Duodenal mucosa (tissue), 2 donors: ENCODE measurements around the gene AXDND1.
A peak's percentile ranks its signal among the peaks of the same experiment; 100 is the strongest.

ENCODE experiments used
- H3K27ac ChIP-seq: one replicate; pipeline ENCODE4 v1.7.0; 2013; ENCODE audit warnings: low read depth, low read length
- H3K27me3 ChIP-seq, 2 donors: one replicate each; pipeline ENCODE4 v1.7.0; 2013; ENCODE audit warnings: low read length in 2 of 2, control low read depth in 1 of 2; ENCODE audit not compliant: insufficient read depth in 2 of 2, control insufficient read depth in 1 of 2
- H3K36me3 ChIP-seq, 2 donors: one replicate each; pipeline ENCODE4 v1.7.0; 2013; ENCODE audit warnings: low read length in 2 of 2, control low read depth in 1 of 2; ENCODE audit not compliant: insufficient read depth in 2 of 2, control insufficient read depth in 1 of 2
- H3K4me1 ChIP-seq, 2 donors: one replicate each; pipeline ENCODE4 v1.7.0; 2013; ENCODE audit warnings: low read length in 2 of 2, control low read depth in 1 of 2; ENCODE audit not compliant: insufficient read depth in 2 of 2, control insufficient read depth in 1 of 2
- H3K4me3 ChIP-seq, 2 donors: one replicate each; pipeline ENCODE4 v1.7.0; 2013; ENCODE audit warnings: low read length in 2 of 2, low read depth in 1 of 2
- H3K9ac ChIP-seq, 2 donors: one replicate each; pipeline ENCODE4 v1.7.0; 2013; ENCODE audit warnings: low read length in 2 of 2, low read depth in 1 of 2
- H3K9me3 ChIP-seq, 2 donors: one replicate each; pipeline ENCODE4 v1.7.0; 2013; ENCODE audit warnings: low read length in 2 of 2, control low read depth in 1 of 2; ENCODE audit not compliant: control insufficient read depth in 1 of 2

The AXDND1 gene

DNA sequence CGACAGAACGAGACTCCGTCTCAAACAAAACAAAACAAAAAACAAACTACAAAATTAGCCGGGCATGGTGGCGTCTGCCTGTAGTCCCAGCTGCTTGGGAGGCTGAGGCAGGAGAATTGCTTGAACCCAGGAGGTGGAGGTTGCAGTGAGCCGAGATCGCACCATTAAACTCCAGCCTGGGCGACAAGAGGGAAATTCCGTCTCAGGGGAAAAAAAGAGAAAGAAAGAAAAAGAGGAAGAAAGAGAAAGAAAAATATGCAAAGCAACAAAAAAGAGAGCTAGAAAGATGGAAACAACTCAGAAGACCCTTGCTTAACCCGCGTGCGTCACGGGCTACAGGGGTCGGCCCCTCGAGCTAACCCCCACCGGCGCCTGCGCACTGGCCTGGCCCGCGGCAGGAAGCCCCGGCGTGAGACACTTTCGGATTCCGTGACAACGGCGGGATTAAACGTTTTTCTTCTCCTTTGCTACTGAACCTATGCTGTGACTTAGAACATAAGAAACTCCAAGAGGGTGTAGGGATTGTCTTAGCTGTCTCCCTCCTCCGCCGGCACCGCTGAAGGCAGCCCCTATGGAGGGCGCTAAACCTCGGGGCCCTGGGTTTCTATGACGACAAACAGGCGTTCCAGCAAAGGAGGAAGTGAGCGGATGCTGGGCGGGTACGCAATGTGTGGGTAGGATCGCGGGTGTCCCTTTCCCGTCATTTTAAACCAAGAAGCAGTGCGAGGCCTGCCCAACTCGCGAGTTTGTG lies at the start of gene AXDND1:
Gene AXDND1, plus strand, starts transcription at position 630 of the 751 bp plus-strand sequence. CDS start 539 bp downstream, outside the sequence.
- Histone ChIP-seq H3K4me3 (peak within 1 kb of the TSS; percentile 71 to 90), H3K27me3 (no peaks in the 10 kb centered on the region), H3K36me3 (no peaks in the 10 kb centered on the region), H3K4me1 (peaks cover 0 to 5% of the 10 kb centered on the region in 2 donors), H3K27ac (peak within 1 kb of the TSS; percentile 90), H3K9ac (peak within 1 kb of the TSS; percentile 77 to 82), H3K9me3 (no peaks in the 10 kb centered on the region)

GRCh38 chr1:179318491-179318890 lies 47.3 kb upstream of the AXDND1 start:
- Histone ChIP-seq H3K27ac (no peak overlapping the region), H3K9ac (no peak overlapping the region), H3K27me3 (no peaks in the 10 kb centered on the region), H3K4me1 (no peaks in the 10 kb centered on the region), H3K36me3 (peaks cover 0 to 6% of the 10 kb centered on the region in 2 donors), H3K9me3 (no peaks in the 10 kb centered on the region), H3K4me3 (no peak overlapping the region)

GRCh38 chr1:179321533-179322216 lies 44.1 kb upstream of the AXDND1 start:
- H3K9ac ChIP-seq, result no peak overlapping the region
- no peaks in the 10 kb centered on the region for H3K4me1 ChIP-seq
- no peak overlapping the region for H3K27ac ChIP-seq
- no peaks in the 10 kb centered on the region for H3K9me3 ChIP-seq
- no peak overlapping the region for H3K4me3 ChIP-seq
- peaks cover 0 to 9% of the 10 kb centered on the region in 2 donors for H3K36me3 ChIP-seq
- no peaks in the 10 kb centered on the region for H3K27me3 ChIP-seq

DNA sequence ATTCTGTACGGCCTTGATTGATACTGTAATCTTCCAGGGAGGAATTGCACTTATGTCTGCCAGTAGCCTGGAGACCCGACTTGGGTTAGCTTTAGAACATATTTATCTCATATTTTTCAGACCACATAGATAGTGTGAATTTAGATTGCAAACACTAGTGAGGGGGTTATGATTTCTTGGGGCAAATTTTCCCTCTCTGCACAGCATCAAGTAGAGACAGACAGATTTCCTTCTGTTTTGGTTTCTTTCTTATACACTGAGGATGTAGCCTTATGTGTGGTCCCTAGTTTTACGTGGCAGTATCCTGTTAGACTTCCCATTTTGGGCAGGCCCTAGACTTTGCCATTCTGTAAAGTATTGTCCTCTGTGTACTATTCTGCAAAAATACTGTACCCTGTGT lies 43.2 kb upstream of the AXDND1 start:
- Histone ChIP-seq H3K27ac (no peak overlapping the region), H3K4me3 (no peak overlapping the region), H3K9me3 (no peaks in the 10 kb centered on the region), H3K36me3 (peaks cover 0 to 9% of the 10 kb centered on the region in 2 donors), H3K9ac (no peak overlapping the region), H3K4me1 (no peaks in the 10 kb centered on the region), H3K27me3 (no peaks in the 10 kb centered on the region)

DNA sequence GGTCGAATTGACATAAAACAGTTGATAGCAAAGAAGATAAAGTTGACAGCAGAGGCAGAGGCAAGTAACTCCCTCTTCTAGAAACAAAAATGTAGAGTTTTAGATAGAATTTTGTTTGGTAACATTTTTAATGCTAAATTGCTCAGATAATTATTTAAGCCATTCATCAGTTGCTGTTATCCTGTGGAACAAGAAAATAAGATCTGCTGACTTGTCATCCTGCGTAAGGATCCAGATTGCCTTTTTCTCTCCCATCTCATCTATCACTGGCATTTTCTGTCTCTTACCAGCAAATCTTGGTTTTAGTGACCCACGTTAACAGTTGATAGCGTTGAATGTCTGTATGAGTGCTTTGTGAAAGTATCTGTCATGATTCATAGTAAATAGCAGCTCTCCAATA lies 42.3 kb upstream of the AXDND1 start:
- Histone ChIP-seq H3K4me1 (no peaks in the 10 kb centered on the region), H3K36me3 (peaks cover 0 to 9% of the 10 kb centered on the region in 2 donors), H3K4me3 (no peak overlapping the region), H3K9ac (no peak overlapping the region), H3K27me3 (no peaks in the 10 kb centered on the region), H3K9me3 (no peaks in the 10 kb centered on the region), H3K27ac (no peak overlapping the region)

DNA sequence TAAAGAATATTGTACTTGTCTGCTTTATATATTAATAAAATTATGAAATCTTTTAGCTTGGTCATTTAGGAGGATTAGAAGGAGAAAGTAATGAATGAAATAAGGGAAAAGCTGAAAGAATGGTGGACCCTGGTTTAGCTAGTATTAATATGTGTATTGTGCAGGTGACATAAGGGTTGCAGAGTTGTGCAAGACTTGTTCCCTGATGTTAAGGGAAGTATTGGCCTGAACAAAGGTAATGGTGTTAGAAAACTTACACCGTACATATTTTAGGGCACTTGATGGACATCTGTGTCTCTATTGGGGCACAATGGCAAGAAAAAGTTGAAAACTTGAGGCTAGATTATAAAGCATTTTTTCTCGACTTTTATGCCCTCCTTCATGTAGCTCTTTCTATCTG lies 39.9 kb upstream of the AXDND1 start:
- Histone ChIP-seq H3K4me3 (no peak overlapping the region), H3K27ac (no peak overlapping the region), H3K9me3 (peaks cover 0 to 5% of the 10 kb centered on the region in 2 donors), H3K27me3 (no peaks in the 10 kb centered on the region), H3K4me1 (no peaks in the 10 kb centered on the region), H3K9ac (no peak overlapping the region), H3K36me3 (peaks cover 0 to 6% of the 10 kb centered on the region in 2 donors)

DNA sequence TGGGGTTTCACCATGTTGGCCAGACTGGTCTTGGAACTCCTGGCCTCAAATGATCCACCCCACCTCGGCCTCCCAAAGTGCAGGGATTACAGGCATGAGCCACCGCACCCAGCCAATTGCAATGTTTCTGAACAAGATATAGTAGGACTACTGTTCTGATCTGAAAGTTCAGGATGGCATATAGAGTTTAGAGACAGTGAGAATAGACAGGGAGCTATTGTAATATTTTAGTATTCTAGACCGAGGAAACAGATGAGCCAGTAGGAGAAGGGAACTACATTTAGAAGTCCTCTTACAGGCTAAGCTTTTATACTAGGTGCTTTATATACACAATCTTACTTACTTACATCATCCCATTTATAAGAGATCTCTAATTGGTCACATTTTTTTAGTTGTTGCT lies 39.0 kb upstream of the AXDND1 start:
- Histone ChIP-seq H3K9ac (no peak overlapping the region), H3K9me3 (peaks cover 0 to 5% of the 10 kb centered on the region in 2 donors), H3K27me3 (no peaks in the 10 kb centered on the region), H3K36me3 (peaks cover 0 to 6% of the 10 kb centered on the region in 2 donors), H3K4me3 (no peak overlapping the region), H3K27ac (no peak overlapping the region), H3K4me1 (no peaks in the 10 kb centered on the region)

GRCh38 chr1:179327196-179327595 lies 38.6 kb upstream of the AXDND1 start:
- H3K27ac ChIP-seq, result no peak overlapping the region
- H3K36me3 ChIP-seq, result peaks cover 0 to 6% of the 10 kb centered on the region in 2 donors
- H3K27me3 ChIP-seq, result no peaks in the 10 kb centered on the region
- H3K9ac ChIP-seq, result no peak overlapping the region
- peaks cover 0 to 5% of the 10 kb centered on the region in 2 donors for H3K9me3 ChIP-seq
- H3K4me3 ChIP-seq, result no peak overlapping the region
- no peaks in the 10 kb centered on the region for H3K4me1 ChIP-seq

DNA sequence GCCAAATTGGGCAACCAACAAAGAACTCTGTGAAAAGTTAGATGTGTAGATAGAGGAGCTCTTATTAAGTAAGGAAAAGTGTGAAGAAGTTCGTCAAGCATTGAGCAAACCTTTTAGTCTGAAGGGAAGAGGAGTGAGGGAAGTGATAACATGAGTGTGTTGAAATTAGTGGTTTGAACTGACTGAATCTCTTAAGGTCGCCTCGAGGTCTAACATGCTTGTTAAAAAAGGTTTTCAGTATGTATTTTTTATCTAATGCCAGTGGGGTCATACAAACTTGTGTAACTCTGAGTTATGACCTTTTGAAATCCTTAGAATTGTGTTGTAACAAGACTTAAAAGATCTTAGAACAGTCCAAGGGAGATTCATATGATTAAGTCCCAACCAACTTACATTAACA lies 38.1 kb upstream of the AXDND1 start:
- peaks cover 0 to 6% of the 10 kb centered on the region in 2 donors for H3K36me3 ChIP-seq
- no peaks in the 10 kb centered on the region for H3K4me1 ChIP-seq
- H3K4me3 ChIP-seq, result no peak overlapping the region

DNA sequence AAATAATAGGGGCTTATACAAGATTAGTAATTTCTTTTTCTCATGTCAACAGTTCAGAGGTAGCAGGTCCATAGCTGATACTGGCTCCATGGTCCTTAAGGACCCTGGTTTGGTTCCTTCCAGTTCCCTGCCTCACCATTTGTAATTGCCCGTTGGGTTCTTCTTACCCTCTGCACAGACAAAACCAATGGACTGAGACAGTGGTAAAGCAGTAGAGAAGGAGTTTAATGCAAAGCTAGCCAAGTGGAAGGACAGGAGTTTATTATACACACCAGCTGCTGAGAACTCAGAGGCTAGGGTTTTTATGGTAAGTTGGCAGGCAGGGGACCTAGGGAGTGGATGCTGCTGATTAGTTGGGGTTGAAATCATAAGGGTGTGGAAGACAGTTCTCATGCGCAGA lies 35.9 kb upstream of the AXDND1 start:
- Histone ChIP-seq H3K9me3 (peaks cover 0 to 5% of the 10 kb centered on the region in 2 donors), H3K27me3 (no peaks in the 10 kb centered on the region), H3K27ac (no peak overlapping the region), H3K4me3 (no peak overlapping the region), H3K36me3 (peaks cover 0 to 6% of the 10 kb centered on the region in 2 donors), H3K4me1 (no peaks in the 10 kb centered on the region), H3K9ac (no peak overlapping the region)

More for the DNA sequence above, 38.1 kb upstream of the AXDND1 start:
- no peak overlapping the region for H3K27ac ChIP-seq
- no peaks in the 10 kb centered on the region for H3K27me3 ChIP-seq
- no peak overlapping the region for H3K9ac ChIP-seq
- peaks cover 0 to 5% of the 10 kb centered on the region in 2 donors for H3K9me3 ChIP-seq
